ENCODE data around the gene CTXND1.

DNA sequence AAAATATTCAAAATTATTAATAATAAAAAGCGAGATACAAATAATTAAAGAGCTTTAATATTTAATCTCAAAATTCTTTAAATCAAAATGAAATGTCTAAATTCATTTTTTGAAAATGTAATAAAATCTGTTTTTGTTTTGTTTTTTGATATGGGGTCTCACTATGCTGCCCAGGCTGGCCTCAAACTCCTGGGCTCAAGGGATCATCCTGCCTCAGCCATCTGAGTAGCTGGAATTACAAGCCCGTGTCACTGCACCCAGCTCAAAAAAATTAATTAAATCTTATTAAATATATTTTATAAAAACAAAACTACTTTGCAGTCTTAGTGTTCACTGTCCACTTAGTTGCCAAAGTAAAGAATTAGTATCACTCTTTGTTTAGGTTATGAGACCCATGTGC lies 60.8 kb downstream of the CTXND1 start:
- TF ChIP-seq TAF1 (IDR thresholded peaks at IDR 0.05; ENCODE audit: borderline replicate concordance, insufficient read depth, low read length) (no peak), SIN3A (IDR thresholded peaks at IDR 0.05; ENCODE audit: borderline replicate concordance, insufficient read depth, low read length) (no peak)
- TF ChIP-seq, protein P1, sequence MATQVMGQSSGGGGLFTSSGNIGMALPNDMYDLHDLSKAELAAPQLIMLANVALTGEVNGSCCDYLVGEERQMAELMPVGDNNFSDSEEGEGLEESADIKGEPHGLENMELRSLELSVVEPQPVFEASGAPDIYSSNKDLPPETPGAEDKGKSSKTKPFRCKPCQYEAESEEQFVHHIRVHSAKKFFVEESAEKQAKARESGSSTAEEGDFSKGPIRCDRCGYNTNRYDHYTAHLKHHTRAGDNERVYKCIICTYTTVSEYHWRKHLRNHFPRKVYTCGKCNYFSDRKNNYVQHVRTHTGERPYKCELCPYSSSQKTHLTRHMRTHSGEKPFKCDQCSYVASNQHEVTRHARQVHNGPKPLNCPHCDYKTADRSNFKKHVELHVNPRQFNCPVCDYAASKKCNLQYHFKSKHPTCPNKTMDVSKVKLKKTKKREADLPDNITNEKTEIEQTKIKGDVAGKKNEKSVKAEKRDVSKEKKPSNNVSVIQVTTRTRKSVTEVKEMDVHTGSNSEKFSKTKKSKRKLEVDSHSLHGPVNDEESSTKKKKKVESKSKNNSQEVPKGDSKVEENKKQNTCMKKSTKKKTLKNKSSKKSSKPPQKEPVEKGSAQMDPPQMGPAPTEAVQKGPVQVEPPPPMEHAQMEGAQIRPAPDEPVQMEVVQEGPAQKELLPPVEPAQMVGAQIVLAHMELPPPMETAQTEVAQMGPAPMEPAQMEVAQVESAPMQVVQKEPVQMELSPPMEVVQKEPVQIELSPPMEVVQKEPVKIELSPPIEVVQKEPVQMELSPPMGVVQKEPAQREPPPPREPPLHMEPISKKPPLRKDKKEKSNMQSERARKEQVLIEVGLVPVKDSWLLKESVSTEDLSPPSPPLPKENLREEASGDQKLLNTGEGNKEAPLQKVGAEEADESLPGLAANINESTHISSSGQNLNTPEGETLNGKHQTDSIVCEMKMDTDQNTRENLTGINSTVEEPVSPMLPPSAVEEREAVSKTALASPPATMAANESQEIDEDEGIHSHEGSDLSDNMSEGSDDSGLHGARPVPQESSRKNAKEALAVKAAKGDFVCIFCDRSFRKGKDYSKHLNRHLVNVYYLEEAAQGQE (IDR thresholded peaks at IDR 0.05; ENCODE audit: insufficient read depth in 1 of 2, low read depth in 2 of 2, low read length in 2 of 2), result no peak

Data from PFSK-1 (cell line).